IMR-90 (cell line): Measurements from ENCODE around the gene RTN4RL2. TPM values are rescaled to one million over a fixed set of nuclear protein-coding genes. Genes with fewer than 3 reads are reported as not detected.

ENCODE experiments used
- ATAC-seq: fragments of 200-7000 bp; cut with Tn5 transposase; 2 replicates; pipeline ENCODE4 v1.9.1; 2020; ENCODE audit warnings: low read depth, mild to moderate bottlenecking, moderate library complexity
- BruUV-seq: library from RNA; stranded (reverse); fragments of 400-500 nt; replicated peaks from 2 replicates; lab custom pipeline; 2021; lab: Mats Ljungman, UMichigan
- CTCF ChIA-PET: fragments of 300-600 bp; formaldehyde crosslinking; extraction: SDS; loops from one replicate; lab custom pipeline; 2021; ENCODE audit warnings: antibody characterized with exemption; lab: Yijun Ruan, JAX
- POLR2A ChIA-PET: fragments of 300-600 bp; sonication (Branson Sonifier 250); formaldehyde crosslinking; loops from one replicate; lab custom pipeline; 2022; ENCODE audit warnings: antibody characterized with exemption; ENCODE audit not compliant: unreplicated experiment; lab: Charles Lee
- DNase-seq: peaks from one replicate; pipeline ENCODE4 v3.0.0; 2013
- H2AFZ ChIP-seq: replicated peaks from 2 replicates; pipeline ENCODE3; 2013; ENCODE audit warnings: low read length, mild to moderate bottlenecking; ENCODE audit not compliant: poor library complexity
- H2AK5ac ChIP-seq: 2 replicates; pipeline ENCODE4 v1.6.1; 2013; ENCODE audit warnings: low read depth, low read length, inconsistent platforms
- H2AK9ac ChIP-seq: replicated peaks from 2 replicates; pipeline ENCODE3; 2013; ENCODE audit warnings: mild to moderate bottlenecking, low read depth, low read length, moderate library complexity; ENCODE audit not compliant: poor library complexity
- H2BK120ac ChIP-seq: 2 replicates; pipeline ENCODE4 v1.6.1; 2013; ENCODE audit warnings: low read depth, low read length, inconsistent platforms
- H2BK15ac ChIP-seq: 3 replicates; pipeline ENCODE4 v1.6.1; 2013; ENCODE audit warnings: low read depth, low read length, inconsistent platforms
- H2BK20ac ChIP-seq: 2 replicates; pipeline ENCODE4 v1.6.1; 2013; ENCODE audit warnings: low read depth, mild to moderate bottlenecking, inconsistent platforms, low read length, moderate library complexity
- H2BK5ac ChIP-seq: 2 replicates; pipeline ENCODE4 v1.6.1; 2013; ENCODE audit warnings: mild to moderate bottlenecking, low read depth, low read length, inconsistent platforms; ENCODE audit not compliant: poor library complexity, severe bottlenecking
- H3K14ac ChIP-seq: replicated peaks from 2 replicates; pipeline ENCODE4 v1.6.1; 2013; ENCODE audit warnings: low read depth, low read length, inconsistent platforms
- H3K18ac ChIP-seq: 2 replicates; pipeline ENCODE4 v1.6.1; 2013; ENCODE audit warnings: low read depth, low read length, control low read depth
- H3K23ac ChIP-seq: 2 replicates; pipeline ENCODE4 v1.6.1; 2013; ENCODE audit warnings: low read depth, low read length, inconsistent platforms
- H3K27ac ChIP-seq: 2 replicates; pipeline ENCODE4 v1.5.1; 2013; ENCODE audit warnings: mild to moderate bottlenecking, control low read depth, low read length; ENCODE audit not compliant: insufficient read depth
- H3K27me3 ChIP-seq: 2 replicates; pipeline ENCODE4 v1.6.1; 2013; ENCODE audit warnings: low read length; ENCODE audit not compliant: control insufficient read depth, insufficient read depth
- H3K36me3 ChIP-seq: 2 replicates; pipeline ENCODE4 v1.6.1; 2013; ENCODE audit warnings: low read length, mixed read lengths; ENCODE audit not compliant: control insufficient read depth, insufficient read depth
- H3K4ac ChIP-seq: 2 replicates; pipeline ENCODE4 v1.6.1; 2013; ENCODE audit warnings: low read depth, low read length, inconsistent platforms
- H3K4me1 ChIP-seq: 2 replicates; pipeline ENCODE4 v1.6.1; 2013; ENCODE audit warnings: low read length, mixed read lengths; ENCODE audit not compliant: control insufficient read depth, insufficient read depth
- H3K4me2 ChIP-seq: 2 replicates; pipeline ENCODE4 v1.6.1; 2013; ENCODE audit warnings: low read depth, mild to moderate bottlenecking, control low read depth, low read length, moderate library complexity
- H3K4me3 ChIP-seq: 2 replicates; pipeline ENCODE4 v1.5.1; 2013; ENCODE audit warnings: low read depth, mild to moderate bottlenecking, control low read depth, low read length, moderate library complexity; ENCODE audit not compliant: insufficient read depth
- H3K56ac ChIP-seq: 2 replicates; pipeline ENCODE4 v1.6.1; 2013; ENCODE audit warnings: low read length, inconsistent platforms; ENCODE audit not compliant: insufficient read depth; ENCODE audit errors: extremely low read depth
- H3K79me1 ChIP-seq, 2 experiments: 2 replicates each; pipeline ENCODE4 v1.6.1; 2013; ENCODE audit warnings: low read length in 2 of 2, inconsistent platforms in 1 of 2, low read depth in 1 of 2
- H3K9ac ChIP-seq: 2 replicates; pipeline ENCODE4 v1.6.1; 2013; ENCODE audit warnings: low read depth, low read length, control low read depth
- H3K9me1 ChIP-seq: 2 replicates; pipeline ENCODE4 v1.6.1; 2013; ENCODE audit warnings: low read length, inconsistent platforms; ENCODE audit not compliant: insufficient read depth
- H3K9me3 ChIP-seq: 2 replicates; pipeline ENCODE4 v1.6.1; 2013; ENCODE audit warnings: low read length; ENCODE audit not compliant: control insufficient read depth, insufficient read depth
- H4K20me1 ChIP-seq: 2 replicates; pipeline ENCODE4 v1.6.1; 2013; ENCODE audit warnings: low read length, inconsistent platforms; ENCODE audit not compliant: insufficient read depth
- H4K5ac ChIP-seq: 2 replicates; pipeline ENCODE4 v1.6.1; 2013; ENCODE audit warnings: mild to moderate bottlenecking, low read depth, low read length, control low read depth
- H4K8ac ChIP-seq, 2 experiments: 2 replicates each; pipeline ENCODE4 v1.6.1; 2013; ENCODE audit warnings: low read depth in 2 of 2, low read length in 2 of 2, control low read depth in 1 of 2, inconsistent platforms in 1 of 2
- H4K91ac ChIP-seq: 2 replicates; pipeline ENCODE4 v1.6.1; 2013; ENCODE audit warnings: low read depth, low read length, inconsistent platforms; ENCODE audit not compliant: insufficient read depth
- BHLHE40 ChIP-seq: fragments of 150-350 bp; IDR thresholded peaks from 2 replicates; pipeline ENCODE4 v1.6.1; 2016; ENCODE audit warnings: mild to moderate bottlenecking, low read depth, low read length
- CEBPB ChIP-seq: IDR thresholded peaks from 2 replicates; pipeline ENCODE4 v1.6.1; 2012; ENCODE audit warnings: low read depth, low read length, improper control_type of control experiment
- CHD1 ChIP-seq: IDR thresholded peaks from 2 replicates; pipeline ENCODE4 v1.6.1; 2012; ENCODE audit warnings: low read depth, low read length, improper control_type of control experiment
- CTCF ChIP-seq: conservative IDR thresholded peaks from 2 replicates; pipeline ENCODE4 v1.5.1; 2012; ENCODE audit warnings: mild to moderate bottlenecking, low read depth, low read length, improper control_type of control experiment
- ELK1 ChIP-seq: fragments of 150-350 bp; IDR thresholded peaks from 2 replicates; pipeline ENCODE4 v1.6.1; 2016; ENCODE audit warnings: low read depth, mild to moderate bottlenecking, low read length, moderate library complexity, borderline replicate concordance
- FOS ChIP-seq: fragments of 150-350 bp; IDR thresholded peaks from 2 replicates; pipeline ENCODE4 v1.6.1; 2016; ENCODE audit warnings: low read depth, low read length
- MAFK ChIP-seq: IDR thresholded peaks from 2 replicates; pipeline ENCODE4 v1.6.1; 2012; ENCODE audit warnings: low read depth, low read length, improper control_type of control experiment
- MAZ ChIP-seq: IDR thresholded peaks from 2 replicates; pipeline ENCODE4 v1.6.1; 2012; ENCODE audit warnings: low read depth, mild to moderate bottlenecking, low read length, improper control_type of control experiment, moderate library complexity, borderline replicate concordance
- MXI1 ChIP-seq: IDR thresholded peaks from 2 replicates; pipeline ENCODE4 v1.6.1; 2012; ENCODE audit warnings: low read depth, mild to moderate bottlenecking, low read length, moderate library complexity, borderline replicate concordance
- NFE2L2 ChIP-seq: fragments of 150-350 bp; IDR thresholded peaks from 2 replicates; pipeline ENCODE4 v1.6.1; 2016; ENCODE audit warnings: low read depth, mild to moderate bottlenecking, low read length
- POLR2A ChIP-seq: IDR thresholded peaks from 2 replicates; pipeline ENCODE4 v1.6.1; 2012; ENCODE audit warnings: mild to moderate bottlenecking, low read depth, low read length
- RAD21 ChIP-seq: IDR thresholded peaks from 2 replicates; pipeline ENCODE4 v1.6.1; 2012; ENCODE audit warnings: low read length, improper control_type of control experiment
- RCOR1 ChIP-seq: IDR thresholded peaks from 2 replicates; pipeline ENCODE4 v1.6.1; 2012; ENCODE audit warnings: mild to moderate bottlenecking, low read length, improper control_type of control experiment; ENCODE audit not compliant: insufficient replicate concordance
- RFX5 ChIP-seq: IDR thresholded peaks from 2 replicates; pipeline ENCODE4 v1.8.0; 2012; ENCODE audit warnings: low read depth, mild to moderate bottlenecking, low read length, moderate library complexity
- SMC3 ChIP-seq: fragments of 150-350 bp; IDR thresholded peaks from 2 replicates; pipeline ENCODE4 v1.6.1; 2016; ENCODE audit warnings: low read depth, mild to moderate bottlenecking, antibody characterized with exemption, low read length, moderate library complexity
- USF2 ChIP-seq: fragments of 150-350 bp; IDR thresholded peaks from 2 replicates; pipeline ENCODE4 v1.6.1; 2017; ENCODE audit warnings: mild to moderate bottlenecking, antibody characterized with exemption, low read length, low read depth
- WGBS, 2 experiments: methylation state at CpG; one replicate each; pipeline versions ENCODE4 v1.1.5 to v1.1.7; 2013; ENCODE audit warnings: missing lambda C conversion rate in 2 of 2; ENCODE audit not compliant: insufficient read length in 1 of 2; ENCODE audit errors: extremely low coverage in 2 of 2; 5-methylcytosine and 5-hydroxymethylcytosine counted together
- dilution Hi-C: fragments of 300-500 bp; cut with HindIII; formaldehyde crosslinking; loops from one replicate; pipeline ENCODE4 v1.14.3; 2018; ENCODE audit warnings: low sequenced_read_pairs; ENCODE audit not compliant: unreplicated experiment
- in situ Hi-C: fragments of 300-500 bp; cut with MboI; formaldehyde crosslinking; loops from 3 replicates; pipeline ENCODE4 v1.14.3; 2019; ENCODE audit warnings: low sequenced_read_pairs, inconsistent platforms, mixed read lengths
- intact Hi-C: fragments of 100-400 bp; cut with micrococcal nuclease; formaldehyde crosslinking; loops from 2 replicates; pipeline ENCODE4 v1.10.0; 2022
- polyA plus RNA-seq, 3 experiments: library from polyadenylated mRNA; depleted of rRNA; stranded (reverse); fragments of >200 nt; gene quantifications; 2 replicates each; pipeline ENCODE4 v1.2.3, GENCODE V29; 2012; ENCODE audit warnings: low replicate concordance in 1 of 3
- total RNA-seq: library from RNA; depleted of rRNA; stranded (reverse); fragments of >200 nt; gene quantifications from 2 replicates; pipeline ENCODE4 v1.2.3, GENCODE V29; 2012

Gene RTN4RL2
- total and polyA plus RNA-seq, 2 of the 4 experiments (the other 2 are of a cell fraction) = 1.5 TPM; not detected in 1

GRCh38 chr11:57453543-57454177, 6.7 kb upstream of the RTN4RL2 start:
- Histone ChIP-seq H3K36me3 (no peaks in the 10 kb centered on the region), H3K4me3 (no peak overlapping the region), H2BK120ac (no peak overlapping the region), H2BK20ac (no peak overlapping the region), H3K9ac (no peak overlapping the region), H4K5ac (no peak overlapping the region), H3K79me1 (no peaks in the 10 kb centered on the region), H2AFZ (no peak overlapping the region), H2AK9ac (no peak overlapping the region), H3K9me1 (0 out of 2 replicates have a peak, but pooled peaks cover 4% of the 10 kb centered on the region), H2AK5ac (no peak overlapping the region), H3K56ac (no peak overlapping the region), H3K14ac (no peak overlapping the region), H2BK5ac (no peak overlapping the region), H4K8ac (no peak overlapping the region), H3K27me3 (peaks cover 36% of the 10 kb centered on the region), H3K18ac (no peak overlapping the region), H3K4me1 (0 out of 2 replicates have a peak, but pooled peaks cover 3% of the 10 kb centered on the region), H3K4ac (no peak overlapping the region), H4K91ac (no peak overlapping the region), H2BK15ac (no peak overlapping the region), H4K20me1 (no peaks in the 10 kb centered on the region), H3K4me2 (no peak overlapping the region), H3K27ac (no peak overlapping the region), H3K23ac (no peak overlapping the region), H3K9me3 (no peaks in the 10 kb centered on the region)
- CTCF ChIA-PET = no interaction called here
- ATAC-seq (no peak), DNase-seq (no peak)
- BruUV-seq = no TSS peak
- 92% methylated on average over 2 of the region's 2 CpGs; no CpG with 5 or more reads in 1 of the 2 experiments for WGBS, 2 experiments
- intact Hi-C loops (loop anchor here (10.0 kb wide), 1 partner anchor 609 kb away; no protein-coding TSS in a partner anchor), dilution Hi-C loops (no loop called here), in situ Hi-C loops (loop anchor here (10.0 kb wide), 1 partner anchor 191 kb away; the partner anchor contains the start of gene YPEL4)
- POLR2A ChIA-PET = no interaction called here
- no peak for TF ChIP-seq RAD21
- TF ChIP-seq RCOR1 = no peak
- no peak for TF ChIP-seq MXI1
- no peak for TF ChIP-seq ELK1
- TF ChIP-seq FOS = no peak
- no peak for TF ChIP-seq RFX5
- no peak for TF ChIP-seq NFE2L2
- no peak for TF ChIP-seq CTCF
- no peak for TF ChIP-seq USF2
- TF ChIP-seq CEBPB = no peak
- TF ChIP-seq MAZ = no peak
- TF ChIP-seq BHLHE40 = no peak
- no peak for TF ChIP-seq MAFK
- no peak for TF ChIP-seq SMC3
- no peak for TF ChIP-seq POLR2A
- TF ChIP-seq CHD1 = no peak
